ENCODE results near the gene ATCAY. TPM values are rescaled to one million over a fixed set of nuclear protein-coding genes. Genes with fewer than 3 reads are reported as not detected.
A peak's percentile ranks its signal among the peaks of the same experiment; 100 is the strongest.
"Not testable (repeated sequence)": the region's sequence is repeated elsewhere in the genome, so short reads cannot be mapped to it uniquely, and the experiment has no call there.

Gene ATCAY
- total RNA-seq, 1 donor from 2014 or later: under 0.01 TPM

DNA sequence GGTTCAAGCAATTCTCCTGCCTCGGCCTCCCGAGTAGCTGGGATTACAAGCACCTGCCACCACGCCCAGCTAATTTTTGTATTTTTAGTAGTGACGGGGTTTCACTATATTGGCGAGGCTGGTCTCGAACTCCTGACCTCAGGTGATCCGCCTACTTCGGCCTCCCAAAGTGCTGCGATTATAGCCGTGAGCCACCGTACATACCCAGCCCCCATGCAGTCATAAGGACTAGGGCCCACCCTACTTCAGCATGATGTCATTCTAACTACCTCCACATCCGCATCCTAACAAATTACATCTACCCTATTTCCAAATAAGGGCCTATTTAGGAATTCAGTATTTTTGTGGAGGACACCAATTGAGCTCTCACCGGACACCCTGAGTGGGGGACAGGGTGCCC lies 74.8 kb downstream of the ATCAY start:
- not testable (repeated sequence) for H3K9me3 ChIP-seq (ENCODE audit: control insufficient read depth in 3 of 3, low read length in 3 of 3)
- H3K4me1 ChIP-seq (ENCODE audit: control insufficient read depth in 3 of 3, insufficient read depth in 3 of 3, low read length in 3 of 3): peaks cover 16 to 63% (median 46%) of the 10 kb centered on the region in 3 donors
- peaks cover 11 to 24% (median 18%) of the 10 kb centered on the region in 3 donors for H3K36me3 ChIP-seq (ENCODE audit: control insufficient read depth in 3 of 3, insufficient read depth in 3 of 3, low read length in 3 of 3)

DNA sequence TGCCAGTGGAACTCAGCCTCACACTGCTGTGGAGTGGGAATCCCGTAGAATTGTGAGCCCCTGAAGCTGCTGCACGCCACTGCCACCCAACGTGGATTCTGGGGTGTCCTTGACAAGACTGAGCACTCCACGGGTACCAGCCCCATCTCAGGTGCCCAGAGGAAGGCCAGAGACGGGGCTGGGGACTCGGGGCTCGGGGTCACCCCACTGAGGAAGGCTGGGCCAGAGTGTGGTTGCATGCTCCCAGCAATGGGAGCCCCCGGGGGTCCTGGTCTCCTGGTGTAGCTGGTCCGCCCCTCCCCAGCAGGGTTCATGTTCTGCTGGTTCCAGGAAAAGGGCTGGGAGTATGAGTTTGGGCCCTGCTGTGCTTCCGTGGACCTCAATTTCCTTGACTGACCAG lies 75.2 kb downstream of the ATCAY start:
- no peak overlapping the region for H3K4me3 ChIP-seq (ENCODE audit: low read length in 3 of 3)
- no peaks in the 10 kb centered on the region for H3K9me3 ChIP-seq (ENCODE audit: control insufficient read depth in 3 of 3, low read length in 3 of 3)
- H3K4me1 ChIP-seq (ENCODE audit: control insufficient read depth in 3 of 3, insufficient read depth in 3 of 3, low read length in 3 of 3): peaks cover 16 to 60% (median 43%) of the 10 kb centered on the region in 3 donors
- H3K36me3 ChIP-seq (ENCODE audit: control insufficient read depth in 3 of 3, insufficient read depth in 3 of 3, low read length in 3 of 3): peaks cover 13 to 26% (median 20%) of the 10 kb centered on the region in 3 donors
- peak overlapping the region; percentile 86 for H3K27ac ChIP-seq (ENCODE audit: low read depth, low read length)
- no peaks in the 10 kb centered on the region for H3K27me3 ChIP-seq (ENCODE audit: control insufficient read depth in 3 of 3, insufficient read depth in 3 of 3, low read length in 3 of 3)
- H3K9ac ChIP-seq (ENCODE audit: low read depth in 1 of 3, low read length in 3 of 3): peak overlapping the region in 1 of 3 donors; percentile 40

More for the DNA sequence above, 74.8 kb downstream of the ATCAY start:
- H3K4me3 ChIP-seq (ENCODE audit: low read length in 3 of 3); H3K27me3 ChIP-seq (ENCODE audit: control insufficient read depth in 3 of 3, insufficient read depth in 3 of 3, low read length in 3 of 3): not testable (repeated sequence)
- Histone ChIP-seq H3K9ac (ENCODE audit: low read depth in 1 of 3, low read length in 3 of 3) (peak overlapping the region in 1 of 3 donors; percentile 40), H3K27ac (ENCODE audit: low read depth, low read length) (peak overlapping the region; percentile 86)

DNA sequence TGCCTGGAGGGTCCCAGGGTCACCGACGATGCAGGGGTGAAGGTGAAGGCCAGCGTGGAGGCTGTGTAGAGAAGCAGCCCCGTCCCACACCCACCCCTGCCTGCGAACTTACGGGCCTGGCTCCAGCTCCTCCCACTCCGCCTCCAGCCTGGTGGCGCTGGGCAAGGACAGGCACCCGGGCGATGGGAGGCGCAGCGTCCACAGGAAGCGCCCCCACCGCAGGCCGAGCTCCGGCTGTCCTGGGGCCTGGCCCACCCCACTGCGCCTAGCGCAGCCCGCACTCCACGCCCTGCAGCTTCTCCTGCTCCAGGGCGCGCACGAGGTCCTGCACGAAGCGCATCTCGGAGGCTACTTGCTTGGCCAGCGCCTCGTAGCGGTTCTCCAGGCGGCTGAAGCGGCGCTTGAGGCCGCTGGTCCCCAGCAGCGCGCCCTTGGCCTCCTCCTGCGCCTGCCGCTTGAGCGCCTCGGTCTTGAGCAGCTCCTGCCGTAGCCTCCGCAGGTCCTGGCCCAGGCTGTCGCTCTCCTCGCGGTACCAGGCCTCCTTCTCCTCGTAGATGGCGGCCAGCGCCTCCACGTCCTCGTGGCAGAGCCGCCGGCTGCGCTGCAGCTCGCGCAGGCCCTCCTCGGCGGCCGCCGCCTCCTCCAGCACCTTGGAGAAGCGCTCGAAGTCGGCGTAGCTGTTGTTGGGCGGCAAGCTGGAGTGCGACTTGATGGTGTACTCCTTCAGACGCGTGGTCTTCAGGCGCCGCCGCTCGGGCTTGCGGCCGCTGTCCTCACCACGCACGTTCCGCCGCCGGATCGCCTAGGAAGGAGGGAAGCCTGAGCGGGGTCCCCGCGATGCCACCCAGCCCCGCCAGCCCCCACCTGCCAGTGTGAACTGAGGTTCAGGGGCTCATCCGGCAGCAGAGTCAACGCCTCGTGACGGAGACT lies 78.6 kb downstream of the ATCAY start:
- H3K9me3 ChIP-seq (ENCODE audit: control insufficient read depth in 3 of 3, low read length in 3 of 3): no peaks in the 10 kb centered on the region
- peaks cover 33 to 47% (median 39%) of the 10 kb centered on the region in 3 donors for H3K36me3 ChIP-seq (ENCODE audit: control insufficient read depth in 3 of 3, insufficient read depth in 3 of 3, low read length in 3 of 3)
- H3K27ac ChIP-seq (ENCODE audit: low read depth, low read length): peak overlapping the region; percentile 77
- peaks cover 3 to 50% (median 29%) of the 10 kb centered on the region in 3 donors for H3K4me1 ChIP-seq (ENCODE audit: control insufficient read depth in 3 of 3, insufficient read depth in 3 of 3, low read length in 3 of 3)
- H3K4me3 ChIP-seq (ENCODE audit: low read length in 3 of 3): peak overlapping the region in 1 of 3 donors; percentile 9
- no peaks in the 10 kb centered on the region for H3K27me3 ChIP-seq (ENCODE audit: control insufficient read depth in 3 of 3, insufficient read depth in 3 of 3, low read length in 3 of 3)
- H3K9ac ChIP-seq (ENCODE audit: low read depth in 1 of 3, low read length in 3 of 3): peak overlapping the region in 1 of 3 donors; percentile 72

DNA sequence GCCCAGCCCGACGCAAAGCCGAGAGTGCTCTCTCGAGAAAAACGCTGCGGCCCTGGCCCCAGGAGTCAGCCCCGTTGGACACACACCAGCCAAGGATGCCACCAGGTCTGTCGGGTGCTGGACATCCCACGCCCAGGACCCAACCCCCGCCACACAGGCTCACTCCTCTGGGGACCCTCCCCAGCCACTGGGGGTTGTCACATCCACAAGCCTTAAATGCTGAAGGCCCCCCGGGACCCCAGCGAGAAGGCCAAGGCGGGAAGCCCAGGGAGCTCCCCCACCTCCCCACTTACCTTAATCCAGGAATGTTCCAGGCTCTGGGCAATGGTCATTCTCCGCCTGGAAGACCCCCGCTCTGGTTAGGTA lies 79.3 kb downstream of the ATCAY start:
- Histone ChIP-seq H3K27me3 (ENCODE audit: control insufficient read depth in 3 of 3, insufficient read depth in 3 of 3, low read length in 3 of 3) (no peaks in the 10 kb centered on the region), H3K36me3 (ENCODE audit: control insufficient read depth in 3 of 3, insufficient read depth in 3 of 3, low read length in 3 of 3) (peaks cover 36 to 50% (median 40%) of the 10 kb centered on the region in 3 donors), H3K9ac (ENCODE audit: low read depth in 1 of 3, low read length in 3 of 3) (no peak overlapping the region), H3K4me1 (ENCODE audit: control insufficient read depth in 3 of 3, insufficient read depth in 3 of 3, low read length in 3 of 3) (peaks cover 0 to 45% (median 22%) of the 10 kb centered on the region in 3 donors), H3K4me3 (ENCODE audit: low read length in 3 of 3) (no peak overlapping the region), H3K27ac (ENCODE audit: low read depth, low read length) (peak overlapping the region; percentile 19), H3K9me3 (ENCODE audit: control insufficient read depth in 3 of 3, low read length in 3 of 3) (no peaks in the 10 kb centered on the region)

DNA sequence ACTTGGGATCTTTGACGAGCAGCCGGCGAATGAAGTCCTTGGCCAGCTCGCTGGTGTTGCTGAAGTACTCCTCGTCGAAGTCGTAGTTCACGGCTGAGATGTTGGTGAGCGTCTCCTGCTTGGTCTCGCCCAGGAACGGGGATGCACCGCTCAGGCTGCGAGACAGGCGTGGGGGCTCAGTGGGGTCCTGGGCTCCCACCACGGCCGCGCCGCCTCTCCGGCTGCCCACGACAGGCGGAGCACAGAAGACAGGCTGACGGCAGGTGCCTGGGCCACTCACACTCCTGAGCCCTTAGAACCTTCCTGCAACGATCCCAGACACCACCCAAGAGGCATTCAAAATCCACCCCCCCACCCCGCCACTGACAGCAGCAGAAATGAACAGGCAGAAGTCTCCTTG lies 80.5 kb downstream of the ATCAY start:
- Histone ChIP-seq H3K27ac (ENCODE audit: low read depth, low read length) (peak overlapping the region; percentile 57), H3K9me3 (ENCODE audit: control insufficient read depth in 3 of 3, low read length in 3 of 3) (no peaks in the 10 kb centered on the region), H3K27me3 (ENCODE audit: control insufficient read depth in 3 of 3, insufficient read depth in 3 of 3, low read length in 3 of 3) (no peaks in the 10 kb centered on the region), H3K9ac (ENCODE audit: low read depth in 1 of 3, low read length in 3 of 3) (peak overlapping the region in 1 of 3 donors; percentile 64), H3K36me3 (ENCODE audit: control insufficient read depth in 3 of 3, insufficient read depth in 3 of 3, low read length in 3 of 3) (peaks cover 38 to 55% (median 45%) of the 10 kb centered on the region in 3 donors), H3K4me3 (ENCODE audit: low read length in 3 of 3) (no peak overlapping the region), H3K4me1 (ENCODE audit: control insufficient read depth in 3 of 3, insufficient read depth in 3 of 3, low read length in 3 of 3) (peaks cover 1 to 45% (median 26%) of the 10 kb centered on the region in 3 donors)

DNA sequence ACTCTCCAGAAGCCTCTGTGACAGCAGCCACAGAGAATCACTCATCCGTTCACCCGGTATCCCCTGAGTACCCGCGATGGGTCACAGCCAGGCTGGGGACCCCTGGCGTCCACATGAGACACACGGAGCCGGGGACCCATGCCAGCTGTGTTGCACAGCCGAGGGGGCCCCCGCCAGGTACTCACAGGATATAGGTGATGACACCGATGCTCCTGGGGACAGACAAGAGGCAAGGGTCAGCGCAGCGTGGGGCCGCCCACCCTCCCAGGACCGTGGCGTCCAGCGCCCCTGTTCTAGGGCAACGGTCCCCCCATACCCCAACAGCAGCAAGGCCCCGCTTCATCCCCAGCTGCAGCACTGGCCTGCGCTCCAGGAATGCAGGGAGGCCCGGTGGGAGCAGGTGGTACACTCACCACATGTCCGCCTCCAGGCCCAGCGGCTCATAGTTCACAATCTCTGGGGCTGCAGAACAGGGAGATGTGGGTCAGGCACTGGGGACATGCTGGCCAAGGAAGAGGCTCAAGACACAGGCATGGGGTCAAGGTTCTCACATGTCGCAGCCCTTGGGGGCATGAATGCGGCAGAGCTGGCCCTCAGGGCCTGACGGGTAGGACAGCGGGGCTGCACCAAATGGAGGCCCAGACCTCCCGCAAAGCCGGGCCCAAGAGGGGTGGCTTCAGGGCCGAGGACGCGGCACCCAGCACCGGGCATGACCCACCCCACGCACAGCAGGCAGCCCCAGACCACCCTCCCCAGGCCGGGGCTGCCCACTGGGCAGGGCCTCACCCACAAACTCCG lies 83.2 kb downstream of the ATCAY start:
- peaks cover 41 to 65% (median 59%) of the 10 kb centered on the region in 3 donors for H3K36me3 ChIP-seq (ENCODE audit: control insufficient read depth in 3 of 3, insufficient read depth in 3 of 3, low read length in 3 of 3)
- H3K9ac ChIP-seq (ENCODE audit: low read depth in 1 of 3, low read length in 3 of 3): no peak overlapping the region
- H3K4me1 ChIP-seq (ENCODE audit: control insufficient read depth in 3 of 3, insufficient read depth in 3 of 3, low read length in 3 of 3): peaks cover 24 to 57% (median 43%) of the 10 kb centered on the region in 3 donors
- peak overlapping the region; percentile 40 for H3K27ac ChIP-seq (ENCODE audit: low read depth, low read length)
- H3K4me3 ChIP-seq (ENCODE audit: low read length in 3 of 3): no peak overlapping the region
- H3K27me3 ChIP-seq (ENCODE audit: control insufficient read depth in 3 of 3, insufficient read depth in 3 of 3, low read length in 3 of 3): no peaks in the 10 kb centered on the region
- no peaks in the 10 kb centered on the region for H3K9me3 ChIP-seq (ENCODE audit: control insufficient read depth in 3 of 3, low read length in 3 of 3)

DNA sequence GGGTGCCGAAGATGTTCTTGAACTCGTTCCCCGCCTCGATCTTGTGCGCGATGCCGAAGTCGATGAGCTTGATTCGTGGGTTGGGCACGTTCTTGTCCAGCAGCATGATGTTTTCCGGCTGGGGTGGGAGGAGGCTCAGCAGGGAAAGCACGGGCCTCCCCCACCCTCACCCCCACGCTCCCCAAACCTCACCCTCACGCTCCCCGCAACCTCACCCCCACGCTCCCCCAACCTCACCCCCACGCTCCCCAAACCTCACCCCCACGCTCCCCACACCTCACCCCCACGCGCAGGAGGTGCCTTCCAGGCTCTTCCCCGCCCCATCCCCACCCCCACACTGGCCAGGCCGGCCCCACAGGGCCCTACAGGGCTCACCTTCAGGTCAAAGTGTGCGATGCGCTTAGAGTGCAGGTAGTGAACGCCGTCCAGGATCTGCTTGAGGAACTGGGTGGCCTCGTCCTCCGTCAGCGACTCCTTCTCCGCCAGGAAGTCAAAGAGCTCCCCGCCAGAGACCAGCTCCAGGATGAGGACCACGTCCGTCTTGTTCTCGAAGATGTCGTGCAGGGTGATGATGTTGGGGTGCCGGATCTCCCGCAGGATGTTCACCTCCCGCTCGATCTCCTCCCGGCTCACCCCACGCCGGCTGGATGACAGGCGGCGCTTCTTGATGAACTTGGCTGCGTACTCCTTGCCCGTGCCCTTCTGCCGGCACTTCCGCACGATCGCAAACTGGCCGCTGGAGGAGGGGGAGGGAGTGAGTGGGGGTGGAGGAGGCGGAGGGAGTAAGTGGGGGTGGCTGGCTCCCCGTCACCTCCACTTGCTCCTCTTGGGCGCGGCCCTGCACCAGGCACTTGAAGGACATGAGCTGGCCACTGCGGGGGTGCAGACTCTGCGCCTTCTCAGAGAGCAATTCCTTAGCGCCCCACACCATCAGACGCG lies 84.0 kb downstream of the ATCAY start:
- H3K4me1 ChIP-seq (ENCODE audit: control insufficient read depth in 3 of 3, insufficient read depth in 3 of 3, low read length in 3 of 3): peaks cover 32 to 59% (median 47%) of the 10 kb centered on the region in 3 donors
- H3K27ac ChIP-seq (ENCODE audit: low read depth, low read length): peak overlapping the region; percentile 40
- H3K4me3 ChIP-seq (ENCODE audit: low read length in 3 of 3): no peak overlapping the region
- H3K9me3 ChIP-seq (ENCODE audit: control insufficient read depth in 3 of 3, low read length in 3 of 3): no peaks in the 10 kb centered on the region
- no peaks in the 10 kb centered on the region for H3K27me3 ChIP-seq (ENCODE audit: control insufficient read depth in 3 of 3, insufficient read depth in 3 of 3, low read length in 3 of 3)
- H3K9ac ChIP-seq (ENCODE audit: low read depth in 1 of 3, low read length in 3 of 3): peak overlapping the region in 1 of 3 donors; percentile 33
- H3K36me3 ChIP-seq (ENCODE audit: control insufficient read depth in 3 of 3, insufficient read depth in 3 of 3, low read length in 3 of 3): peaks cover 41 to 58% (median 50%) of the 10 kb centered on the region in 3 donors

DNA sequence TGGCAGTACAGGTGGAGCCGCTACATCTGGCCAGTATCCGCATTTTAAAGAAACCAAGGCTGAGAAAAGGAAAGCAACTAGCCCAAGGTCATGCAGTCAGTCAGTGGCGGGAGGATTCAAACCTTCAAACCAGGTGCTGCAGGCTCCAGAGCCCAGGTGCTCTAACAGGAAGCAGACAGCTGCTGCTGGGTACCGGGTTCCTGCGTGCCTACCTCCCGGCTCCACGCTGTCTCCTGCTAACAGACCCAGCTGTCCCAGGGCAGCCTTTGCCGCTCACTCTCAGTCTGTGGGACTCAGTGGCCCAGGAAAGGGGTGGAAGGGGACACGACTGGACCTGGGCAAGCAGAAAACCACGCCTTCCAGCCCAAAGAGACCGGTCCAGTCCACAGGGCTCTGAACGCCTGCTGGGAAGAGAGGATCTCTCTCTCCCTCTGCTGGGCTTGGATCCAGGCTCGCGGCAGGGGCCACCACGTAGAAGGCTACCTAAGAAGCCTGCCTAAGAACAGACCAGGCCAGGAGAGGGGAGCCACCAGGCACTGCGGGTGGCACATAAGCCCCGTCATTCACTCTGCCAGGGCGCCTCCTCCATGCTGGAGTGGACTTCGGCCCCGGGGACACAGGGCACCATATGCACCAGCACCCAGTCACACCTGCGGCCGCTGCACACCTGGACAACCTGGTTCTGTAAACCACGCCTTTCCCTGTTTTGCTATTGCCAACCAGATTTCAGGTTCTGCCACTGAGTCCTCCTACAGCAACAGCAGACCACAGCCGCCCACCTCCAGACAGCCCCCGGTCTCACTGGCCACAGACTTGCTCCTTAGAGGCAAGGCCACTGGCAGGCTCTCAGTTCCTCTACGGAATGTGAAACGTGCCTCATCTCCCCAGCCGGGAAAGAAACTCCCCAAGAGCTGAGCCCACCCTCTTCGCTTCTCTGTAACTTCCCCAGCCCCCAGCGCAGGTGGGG lies 85.8 kb downstream of the ATCAY start:
- Histone ChIP-seq H3K4me3 (ENCODE audit: low read length in 3 of 3) (peak overlapping the region in 1 of 3 donors; percentile 49), H3K4me1 (ENCODE audit: control insufficient read depth in 3 of 3, insufficient read depth in 3 of 3, low read length in 3 of 3) (peaks cover 43 to 66% (median 55%) of the 10 kb centered on the region in 3 donors), H3K9ac (ENCODE audit: low read depth in 1 of 3, low read length in 3 of 3) (peak overlapping the region in 2 of 3 donors; percentile 48 to 79), H3K9me3 (ENCODE audit: control insufficient read depth in 3 of 3, low read length in 3 of 3) (no peaks in the 10 kb centered on the region), H3K27me3 (ENCODE audit: control insufficient read depth in 3 of 3, insufficient read depth in 3 of 3, low read length in 3 of 3) (no peaks in the 10 kb centered on the region), H3K27ac (ENCODE audit: low read depth, low read length) (peak overlapping the region; percentile 98), H3K36me3 (ENCODE audit: control insufficient read depth in 3 of 3, insufficient read depth in 3 of 3, low read length in 3 of 3) (peaks cover 32 to 52% (median 34%) of the 10 kb centered on the region in 3 donors)

All from skeletal muscle tissue (tissue), 4 donors.